Measurements from ENCODE around the gene IMPDH1. TPM values are rescaled to one million over a fixed set of nuclear protein-coding genes. Genes with fewer than 3 reads are reported as not detected.

The IMPDH1 gene
- total RNA-seq, 1 donor from 2014 or later, result 88.2 TPM

GRCh38 chr7:128360359-128360678, 49.5 kb downstream of the IMPDH1 start:
- DNase-seq (ENCODE audit: low read depth, low spot score), result no peak

- no peak for DNase-seq (ENCODE audit: low read depth, low spot score)
Measured at GRCh38 chr7:128359939-128360338, 49.8 kb downstream of the IMPDH1 start.

- DNase-seq (ENCODE audit: low read depth, low spot score), result no peak
Measured at GRCh38 chr7:128359336-128359735, 50.4 kb downstream of the IMPDH1 start.

GRCh38 chr7:128358233-128358632, 51.5 kb downstream of the IMPDH1 start:
- no peak for DNase-seq (ENCODE audit: low read depth, low spot score)

- DNase-seq (ENCODE audit: low read depth, low spot score), result no peak
Measured at GRCh38 chr7:128357217-128357613, 52.6 kb downstream of the IMPDH1 start.

GRCh38 chr7:128356546-128357216, 53.1 kb downstream of the IMPDH1 start:
- DNase-seq (ENCODE audit: low read depth, low spot score), result no peak

GRCh38 chr7:128353610-128354009, 56.2 kb downstream of the IMPDH1 start:
- no peak for DNase-seq (ENCODE audit: low read depth, low spot score)

- no peak for DNase-seq (ENCODE audit: low read depth, low spot score)
Measured at GRCh38 chr7:128353189-128353588, 56.6 kb downstream of the IMPDH1 start.

GRCh38 chr7:128352636-128353035, 57.1 kb downstream of the IMPDH1 start:
- no peak for DNase-seq (ENCODE audit: low read depth, low spot score)

- peak; percentile 7 for DNase-seq (ENCODE audit: low read depth, low spot score)
Measured at GRCh38 chr7:128352153-128352537, 57.6 kb downstream of the IMPDH1 start.

GRCh38 chr7:128351296-128352152, 58.3 kb downstream of the IMPDH1 start:
- no peak for DNase-seq (ENCODE audit: low read depth, low spot score)

- no peak for DNase-seq (ENCODE audit: low read depth, low spot score)
Measured at GRCh38 chr7:128350708-128351295, 59.0 kb downstream of the IMPDH1 start.

- DNase-seq (ENCODE audit: low read depth, low spot score), result no peak
Measured at GRCh38 chr7:128349466-128349825, 60.3 kb downstream of the IMPDH1 start.

- no peak for DNase-seq (ENCODE audit: low read depth, low spot score)
Measured at GRCh38 chr7:128347647-128348097, 62.1 kb downstream of the IMPDH1 start.

- DNase-seq (ENCODE audit: low read depth, low spot score), result no peak
Measured at GRCh38 chr7:128344431-128344774, 65.4 kb downstream of the IMPDH1 start.

- DNase-seq (ENCODE audit: low read depth, low spot score), result peak; percentile 68
Measured at GRCh38 chr7:128343554-128344430, 66.0 kb downstream of the IMPDH1 start, which contains the start of gene RBM28. RBM28 (minus strand) TSS chr7:128343908; CDS start chr7:128343793, 115 bp downstream.

Other genes with a start within 250 kb of the IMPDH1 start
- gene LEP, start 168.7 kb downstream of the IMPDH1 start, total RNA-seq, result not detected in 2 replicates
- gene RBM28, start 66.1 kb downstream of the IMPDH1 start, total RNA-seq, result 19.7 and 39.9 TPM in 2 replicates
- not detected in 2 replicates for gene PRRT4, start 48.3 kb downstream of the IMPDH1 start, total RNA-seq
- gene HILPDA, start 45.9 kb upstream of the IMPDH1 start, total RNA-seq, result 11.7 and 14.4 TPM in 2 replicates
- 31.6 and 42.7 TPM in 2 replicates for gene METTL2B, start 66.8 kb upstream of the IMPDH1 start, total RNA-seq

All from pulmonary artery endothelial cell (primary cell).